Chondrocyte (in vitro differentiated cells): ENCODE results near the gene DISC1. TPM values are rescaled to one million over a fixed set of nuclear protein-coding genes. Genes with fewer than 3 reads are reported as not detected.

Experiments
- DNase-seq: peaks from one replicate; pipeline ENCODE4 v3.0.0; 2021; ENCODE audit warnings: mixed read lengths, low spot score
- H3K27ac Mint-ChIP-seq: one replicate; pipeline ENCODE4 v1.8.0; 2021; ENCODE audit warnings: mild to moderate bottlenecking, moderate library complexity, mixed read lengths; ENCODE audit not compliant: unreplicated experiment
- H3K27me3 Mint-ChIP-seq: 2 replicates; pipeline ENCODE4 v1.8.0; 2021; ENCODE audit warnings: low read depth, mixed read lengths
- H3K36me3 Mint-ChIP-seq: 2 replicates; pipeline ENCODE4 v1.8.0; 2021; ENCODE audit warnings: low read depth, mixed read lengths
- H3K4me1 Mint-ChIP-seq: 2 replicates; pipeline ENCODE4 v1.8.0; 2021; ENCODE audit warnings: low read depth, mild to moderate bottlenecking, mixed read lengths
- H3K4me3 Mint-ChIP-seq: one replicate; pipeline ENCODE4 v1.8.0; 2021; ENCODE audit warnings: mild to moderate bottlenecking, moderate library complexity, mixed read lengths; ENCODE audit not compliant: unreplicated experiment
- H3K9me3 Mint-ChIP-seq: 2 replicates; pipeline ENCODE4 v1.8.0; 2021; ENCODE audit warnings: low read depth, mixed read lengths
- CTCF ChIP-seq: fragments of 200-600 bp; sonication (generic); IDR thresholded peaks from 2 replicates; pipeline ENCODE4 v1.5.0; 2021; ENCODE audit warnings: antibody characterized with exemption, mild to moderate bottlenecking, moderate library complexity
- total RNA-seq: library from RNA; stranded (reverse); gene quantifications from 3 replicates; pipeline ENCODE4 v1.2.1, GENCODE V29; 2021

DISC1 gene
- total RNA-seq, 1 donor from 2014 or later = 5.0 TPM

GRCh38 chr1:231625975-231626534, 535 bp upstream of the DISC1 start:
- peak overlapping the region; percentile 89 for H3K4me3 Mint-ChIP-seq
- TF ChIP-seq CTCF = no peak
- H3K27me3 Mint-ChIP-seq = no peaks in the 10 kb centered on the region
- peak overlapping the region; percentile 94 for H3K27ac Mint-ChIP-seq
- H3K9me3 Mint-ChIP-seq = peaks cover 4% of the 10 kb centered on the region
- DNase-seq = no peak
- no peaks in the 10 kb centered on the region for H3K36me3 Mint-ChIP-seq
- H3K4me1 Mint-ChIP-seq = peaks cover 36% of the 10 kb centered on the region

GRCh38 chr1:231626951-231627614, 493 bp downstream of the DISC1 start:
- DNase-seq = no peak
- peak overlapping the region; percentile 89 for H3K4me3 Mint-ChIP-seq
- peaks cover 4% of the 10 kb centered on the region for H3K9me3 Mint-ChIP-seq
- H3K27me3 Mint-ChIP-seq = no peaks in the 10 kb centered on the region
- H3K4me1 Mint-ChIP-seq = peaks cover 39% of the 10 kb centered on the region
- no peaks in the 10 kb centered on the region for H3K36me3 Mint-ChIP-seq
- peak; percentile 14 for TF ChIP-seq CTCF
- H3K27ac Mint-ChIP-seq = peak overlapping the region; percentile 65

GRCh38 chr1:231628207-231628876, 1.8 kb downstream of the DISC1 start:
- DNase-seq = no peak
- H3K27ac Mint-ChIP-seq = peak overlapping the region; percentile 60

GRCh38 chr1:231629132-231629531, 2.5 kb downstream of the DISC1 start:
- no peak for TF ChIP-seq CTCF
- Mint-ChIP-seq H3K27me3 (no peaks in the 10 kb centered on the region), H3K27ac (peak overlapping the region; percentile 45), H3K4me3 (no peak overlapping the region), H3K4me1 (peaks cover 41% of the 10 kb centered on the region), H3K36me3 (no peaks in the 10 kb centered on the region), H3K9me3 (peaks cover 4% of the 10 kb centered on the region)
- no peak for DNase-seq

More at GRCh38 chr1:231628207-231628876, 1.8 kb downstream of the DISC1 start:
- Mint-ChIP-seq H3K36me3 (no peaks in the 10 kb centered on the region), H3K27me3 (no peaks in the 10 kb centered on the region), H3K4me1 (peaks cover 39% of the 10 kb centered on the region), H3K4me3 (no peak overlapping the region), H3K9me3 (peaks cover 4% of the 10 kb centered on the region)
- no peak for TF ChIP-seq CTCF

- DNase-seq = no peak
- Mint-ChIP-seq H3K27me3 (no peaks in the 10 kb centered on the region), H3K4me1 (peaks cover 47% of the 10 kb centered on the region), H3K4me3 (peak overlapping the region; percentile 58), H3K9me3 (no peaks in the 10 kb centered on the region), H3K36me3 (no peaks in the 10 kb centered on the region), H3K27ac (peak overlapping the region; percentile 71)
- no peak for TF ChIP-seq CTCF
Measured at GRCh38 chr1:231630558-231631205, 4.1 kb downstream of the DISC1 start.
